M059J (cell line): ENCODE results near the gene ZNF333. TPM values are rescaled to one million over a fixed set of nuclear protein-coding genes. Genes with fewer than 3 reads are reported as not detected.

Experiments
- total RNA-seq: library from RNA; depleted of rRNA; stranded (reverse); fragments of >200 nt; shearing (Covaris generic); gene quantifications from 2 replicates; pipeline ENCODE4 v1.2.3, GENCODE V29; 2014; rRNA removed

Gene ZNF333
- total RNA-seq, 1 experiment from 2014 or later, result 6.0 TPM

Other genes starting within 250 kb of the ZNF333 start
- gene PTGER1, start 214.7 kb upstream of the ZNF333 start, total RNA-seq, result 0.12 TPM in 1 of 2 replicates, not detected in the other
- 43.5 and 114 TPM in 2 replicates for gene GIPC1, start 193.9 kb upstream of the ZNF333 start, total RNA-seq
- 114 and 138 TPM in 2 replicates for gene DNAJB1, start 171.7 kb upstream of the ZNF333 start, total RNA-seq
- gene TECR, start 160.5 kb upstream of the ZNF333 start, total RNA-seq, result 126 and 160 TPM in 2 replicates
- 292 and 321 TPM in 2 replicates for gene NDUFB7, start 118.0 kb upstream of the ZNF333 start, total RNA-seq
- gene CLEC17A, start 107.0 kb upstream of the ZNF333 start, total RNA-seq, result not detected in 2 replicates
- not detected in 2 replicates for gene ADGRE3, start 15.2 kb upstream of the ZNF333 start, total RNA-seq
- not detected in 2 replicates for gene ADGRE2, start 88.5 kb downstream of the ZNF333 start, total RNA-seq
- gene OR7A5, start 145.1 kb downstream of the ZNF333 start, total RNA-seq, result not detected in 2 replicates
- gene OR7C1, start 145.1 kb downstream of the ZNF333 start, total RNA-seq, result 0.02 TPM in 1 of 2 replicates, not detected in the other
- not detected in 2 replicates for gene OR7A10, start 158.9 kb downstream of the ZNF333 start, total RNA-seq
- not detected in 2 replicates for gene OR7A17, start 196.1 kb downstream of the ZNF333 start, total RNA-seq